ENCODE results near the gene NUDT16L1.

Gene NUDT16L1

GRCh38 chr16:4696172-4696904, 3.0 kb downstream of the NUDT16L1 start:
- no peak for DNase-seq

GRCh38 chr16:4696905-4697847, 3.8 kb downstream of the NUDT16L1 start:
- no peak for DNase-seq

GRCh38 chr16:4697848-4698291, 4.5 kb downstream of the NUDT16L1 start:
- no peak for DNase-seq

DNA sequence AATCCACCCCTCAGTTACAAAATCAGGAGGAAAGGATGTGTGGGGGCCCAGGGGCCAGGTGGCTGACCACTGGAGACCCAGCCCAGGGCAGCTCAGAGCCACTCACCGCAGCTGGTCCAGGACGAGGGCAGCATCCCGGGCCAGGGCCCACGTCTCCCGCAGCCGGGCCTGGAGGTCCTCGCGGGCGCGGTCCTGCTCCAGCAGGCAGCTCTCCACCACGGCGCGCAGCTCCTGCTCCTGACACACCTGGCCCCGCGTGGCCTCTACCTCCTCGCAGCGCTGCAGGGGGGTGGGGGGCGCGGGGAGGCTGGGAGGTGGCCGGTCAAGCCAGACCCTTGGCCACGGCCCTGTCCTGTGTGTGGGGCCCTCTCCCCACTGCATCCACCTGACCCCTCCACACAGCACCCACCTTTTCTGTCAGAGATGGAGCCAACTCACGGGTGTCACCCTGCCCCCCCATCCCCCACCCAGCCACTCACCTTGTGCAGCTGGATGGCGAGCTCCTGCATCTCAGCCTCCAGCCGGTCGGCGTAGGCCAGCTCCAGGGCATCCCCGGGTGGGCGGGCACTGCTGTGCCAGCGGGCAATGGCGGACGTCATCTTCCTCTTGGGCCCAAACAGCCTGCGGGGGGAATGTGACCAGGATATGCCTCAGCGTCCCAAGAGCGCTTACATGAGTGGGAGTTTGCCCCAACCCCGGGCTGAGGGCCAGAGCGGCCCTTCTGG, 5.1 kb downstream of the NUDT16L1 start:
- DNase-seq = no peak

- DNase-seq = no peak
These were observed 5.7 kb downstream of the NUDT16L1 start for GRCh38 chr16:4699046-4699556.

DNA sequence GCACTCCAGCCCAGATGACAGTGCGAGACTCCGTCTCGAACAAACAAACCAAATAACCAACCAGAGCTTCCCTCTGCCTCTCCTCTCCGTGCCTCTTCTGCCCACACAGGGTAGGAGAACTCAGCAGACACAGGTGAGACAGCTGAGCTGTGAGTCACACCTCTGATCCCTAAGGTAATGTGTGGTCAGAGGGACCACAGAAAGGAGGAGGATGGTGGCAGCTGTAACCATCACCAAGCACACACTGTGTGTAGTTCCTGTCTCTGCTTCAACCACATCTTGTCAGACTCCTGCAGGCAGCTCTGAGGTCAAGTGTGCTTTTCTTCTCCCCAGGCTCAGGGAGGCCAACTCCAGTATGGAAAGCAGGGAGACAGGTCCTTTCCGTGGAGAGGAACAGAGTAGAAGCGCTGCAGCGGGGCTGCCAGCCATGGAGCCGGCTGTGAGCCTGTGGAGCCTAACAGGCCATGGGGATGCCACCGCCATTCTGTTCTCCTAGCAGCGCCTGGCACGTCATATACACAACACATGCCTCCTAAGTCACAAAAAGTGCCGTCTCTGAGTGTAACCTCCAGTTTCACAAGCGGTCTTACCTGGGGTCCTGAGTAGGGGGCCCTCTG, 7.1 kb downstream of the NUDT16L1 start:
- no peak for DNase-seq

DNA sequence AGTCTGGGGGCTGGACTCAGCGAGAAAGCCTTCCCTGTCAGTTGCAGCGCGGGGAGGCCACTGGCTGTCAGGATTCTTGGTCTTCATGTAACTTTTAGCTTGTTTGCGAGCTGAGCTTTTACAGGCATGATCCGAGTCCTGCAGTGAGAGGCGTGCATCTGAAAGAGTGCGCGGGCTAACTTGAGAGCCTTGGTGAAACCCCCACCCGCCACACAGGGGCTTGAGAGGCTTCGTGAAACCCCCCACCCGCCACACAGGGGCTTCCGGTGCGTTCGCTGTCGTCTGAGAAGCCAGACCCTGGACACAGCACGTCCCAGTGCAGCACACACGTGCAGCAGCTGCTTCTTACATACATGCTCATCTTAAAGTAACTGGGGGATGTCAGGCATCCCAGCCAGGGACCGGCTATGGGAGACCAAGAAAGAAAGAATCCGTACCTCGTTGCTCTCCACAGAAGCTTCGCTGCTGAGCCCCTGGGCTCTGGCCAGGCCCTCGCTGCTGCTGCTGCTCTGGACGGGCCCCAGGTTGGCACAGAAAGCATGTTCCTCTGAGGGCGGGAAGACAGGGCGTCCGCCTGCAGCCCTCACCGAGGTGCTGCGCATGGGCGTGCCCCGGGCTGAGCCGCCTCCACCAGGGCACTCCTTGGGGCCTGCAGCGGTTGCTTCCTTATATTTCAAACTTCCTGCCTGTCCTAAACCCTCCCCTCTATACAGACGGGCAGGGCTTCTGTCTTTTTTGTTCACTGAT, 7.8 kb downstream of the NUDT16L1 start:
- no peak for DNase-seq

DNA sequence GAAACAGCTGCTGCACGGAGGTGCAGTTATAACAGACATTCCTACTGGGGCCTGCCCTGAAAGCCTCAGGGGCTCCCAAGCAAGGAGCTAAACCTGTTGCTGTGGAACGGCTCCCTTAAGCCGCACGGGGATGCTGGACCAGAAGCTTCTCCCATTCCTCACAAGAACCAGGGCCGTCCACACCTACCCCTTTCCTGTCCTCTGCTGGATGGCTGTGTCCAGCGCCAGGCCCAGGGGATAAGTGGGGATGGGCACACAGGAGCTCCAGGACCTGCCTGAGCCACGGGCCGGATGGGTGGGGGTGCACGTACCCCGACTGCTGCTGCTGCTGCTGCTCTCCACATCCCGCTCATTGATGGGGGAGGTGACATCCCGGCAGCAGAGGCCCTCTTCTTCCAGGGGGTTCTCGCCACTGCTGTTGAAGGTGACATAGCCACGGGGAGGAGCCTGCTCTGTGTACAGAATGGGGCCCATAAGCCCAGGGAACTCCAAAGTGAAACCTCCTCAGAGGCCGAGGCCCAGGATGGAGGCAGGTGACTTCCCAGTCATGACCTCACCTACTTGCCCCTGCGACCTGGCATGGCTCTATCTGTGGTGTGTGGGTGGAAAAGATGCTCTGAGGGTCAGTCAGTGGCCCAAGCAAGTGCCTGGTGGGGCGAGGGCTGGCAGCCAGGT, 8.6 kb downstream of the NUDT16L1 start:
- no peak for DNase-seq

- DNase-seq = no peak
These were observed 9.1 kb downstream of the NUDT16L1 start for GRCh38 chr16:4702466-4702808.

DNA sequence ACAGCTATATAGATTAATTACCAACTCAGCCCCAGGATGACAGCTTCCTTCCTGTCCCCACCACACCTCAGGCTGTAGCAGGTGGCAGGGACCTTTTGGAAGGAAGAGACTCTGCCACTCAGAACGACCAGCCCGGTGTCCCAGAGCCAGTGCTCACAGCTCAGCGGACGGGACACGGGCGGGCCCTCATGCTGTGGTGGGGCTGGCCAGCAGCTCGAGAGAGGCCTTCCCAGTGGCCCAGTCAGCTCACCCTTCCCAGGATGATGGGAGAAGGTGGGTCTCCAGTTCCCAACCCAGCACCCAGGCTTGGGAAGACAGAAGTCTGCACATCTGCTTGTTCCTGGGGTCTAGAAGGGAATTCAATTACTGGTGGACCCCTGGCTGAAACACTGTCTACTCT, 10.5 kb downstream of the NUDT16L1 start:
- no peak for DNase-seq

DNA sequence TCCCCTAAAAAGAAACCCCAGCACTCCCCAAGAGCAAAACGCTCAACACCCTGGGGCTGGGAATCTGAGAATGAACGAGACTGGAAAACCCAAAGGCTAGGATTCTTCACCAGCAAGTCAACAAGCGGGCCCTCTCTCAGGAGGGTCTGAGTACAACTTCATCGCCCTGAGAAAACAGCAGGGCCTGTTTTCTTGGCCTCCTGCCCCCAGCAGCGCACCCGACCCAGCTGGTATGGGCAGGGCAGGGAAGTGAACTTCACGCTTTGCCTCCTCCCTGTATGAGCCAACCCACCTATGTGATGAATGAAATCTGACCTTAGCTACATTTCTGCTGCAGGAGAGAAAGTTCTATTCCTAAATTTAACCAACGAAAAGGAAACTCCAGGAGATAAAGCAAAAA, 11.1 kb downstream of the NUDT16L1 start:
- DNase-seq = no peak

DNA sequence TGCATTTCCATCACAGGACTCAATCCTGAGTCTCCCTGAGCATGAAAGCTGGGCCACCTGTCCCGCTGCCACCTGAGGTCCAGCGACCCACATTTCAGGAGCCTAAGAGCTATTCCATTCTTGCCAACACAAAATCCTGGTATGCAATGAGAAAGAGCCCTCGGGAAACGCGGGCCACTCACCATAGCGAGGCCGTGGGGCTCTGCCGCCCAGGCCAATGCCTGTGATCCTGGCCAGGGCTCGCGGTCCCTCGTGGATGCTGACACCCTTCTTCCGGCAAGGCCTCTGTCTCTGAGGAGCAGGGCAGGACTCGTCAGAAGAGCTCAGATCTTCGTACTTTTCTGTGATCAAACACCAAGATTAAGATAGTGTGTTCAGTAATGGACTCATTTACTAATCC, 11.6 kb downstream of the NUDT16L1 start:
- DNase-seq = no peak

DNA sequence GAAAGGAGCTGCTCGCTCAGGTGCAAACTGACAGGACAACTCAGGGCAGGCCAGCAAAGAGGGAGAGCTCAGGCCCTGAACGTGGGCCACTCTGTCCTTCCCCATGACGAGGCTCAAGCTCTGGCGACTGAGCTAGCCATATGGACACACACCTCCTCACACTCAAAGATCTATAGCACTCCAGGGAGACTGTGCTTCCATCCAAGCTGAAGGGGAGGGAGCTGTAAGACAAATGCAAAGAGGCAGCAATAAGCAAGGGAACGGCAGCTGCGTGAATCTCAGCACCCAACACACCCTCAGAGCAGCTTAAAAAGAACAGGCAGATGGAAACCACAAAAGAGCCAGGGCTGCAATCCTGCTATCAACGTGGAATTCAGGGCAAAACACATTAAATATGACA, 13.5 kb downstream of the NUDT16L1 start:
- no peak for DNase-seq

- DNase-seq = no peak
These were observed 16.1 kb downstream of the NUDT16L1 start for GRCh38 chr16:4709481-4709880.

DNA sequence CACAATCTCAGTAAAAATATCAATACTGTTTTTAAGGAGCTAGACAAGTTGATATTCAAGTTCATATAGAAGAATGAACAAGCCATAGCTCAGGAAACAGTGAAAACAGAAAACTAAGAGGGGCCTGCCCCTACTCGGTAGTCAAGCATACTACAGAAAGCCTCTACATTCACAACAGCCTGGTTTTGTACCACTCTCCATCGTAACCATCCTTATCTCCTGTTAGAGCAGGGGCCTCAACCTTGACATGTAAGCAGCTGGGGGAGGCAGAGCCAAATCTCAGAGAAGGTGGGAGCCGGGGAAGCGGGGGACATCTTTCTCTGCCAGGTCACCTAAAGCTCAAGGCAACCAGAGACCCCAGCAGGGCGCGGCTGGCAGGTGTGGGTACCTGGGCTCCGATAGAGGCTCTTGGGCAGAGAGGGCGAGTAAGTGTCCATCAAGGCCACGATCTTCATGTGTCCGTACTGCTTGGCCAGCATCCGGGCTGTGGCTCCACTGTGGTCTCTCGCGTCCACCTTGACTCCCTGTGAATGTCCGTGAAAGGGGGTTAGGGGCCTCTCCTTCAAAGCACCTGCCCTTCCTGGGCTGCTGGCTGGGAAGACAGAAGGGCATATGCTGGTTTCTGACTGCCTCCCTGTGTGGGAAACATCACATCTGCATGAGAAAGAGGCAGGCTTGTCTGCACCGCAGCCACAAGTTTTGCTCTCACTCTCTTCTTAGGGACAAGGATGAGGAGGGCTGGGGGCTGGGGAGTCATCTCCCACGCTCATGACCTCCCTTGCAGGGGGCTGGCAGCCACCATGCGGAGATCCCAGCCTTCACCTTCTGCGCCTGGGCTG, 20.5 kb downstream of the NUDT16L1 start:
- no peak for DNase-seq

DNA sequence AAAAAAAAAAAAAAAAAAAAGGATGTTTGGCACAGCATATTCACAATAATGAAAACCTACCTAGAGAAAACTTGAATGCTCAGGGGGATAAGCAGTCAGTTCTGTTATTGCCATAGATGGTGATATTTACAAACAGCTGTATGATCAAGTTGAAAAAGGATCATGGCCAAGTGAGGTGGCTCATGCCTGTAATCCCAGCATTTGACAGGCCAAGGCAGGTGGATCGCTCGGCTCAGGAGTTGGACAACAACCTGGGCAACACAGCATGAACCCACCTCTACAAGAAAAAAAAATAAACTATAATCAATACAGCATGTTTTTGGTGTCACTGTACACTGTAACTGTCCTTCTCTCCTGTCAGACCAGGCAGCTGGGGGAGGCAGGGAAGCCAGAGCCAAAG, 21.6 kb downstream of the NUDT16L1 start:
- DNase-seq = no peak

GRCh38 chr16:4718466-4718865, 25.1 kb downstream of the NUDT16L1 start:
- DNase-seq = no peak

GRCh38 chr16:4723071-4723767, 29.9 kb downstream of the NUDT16L1 start:
- DNase-seq = no peak

DNA sequence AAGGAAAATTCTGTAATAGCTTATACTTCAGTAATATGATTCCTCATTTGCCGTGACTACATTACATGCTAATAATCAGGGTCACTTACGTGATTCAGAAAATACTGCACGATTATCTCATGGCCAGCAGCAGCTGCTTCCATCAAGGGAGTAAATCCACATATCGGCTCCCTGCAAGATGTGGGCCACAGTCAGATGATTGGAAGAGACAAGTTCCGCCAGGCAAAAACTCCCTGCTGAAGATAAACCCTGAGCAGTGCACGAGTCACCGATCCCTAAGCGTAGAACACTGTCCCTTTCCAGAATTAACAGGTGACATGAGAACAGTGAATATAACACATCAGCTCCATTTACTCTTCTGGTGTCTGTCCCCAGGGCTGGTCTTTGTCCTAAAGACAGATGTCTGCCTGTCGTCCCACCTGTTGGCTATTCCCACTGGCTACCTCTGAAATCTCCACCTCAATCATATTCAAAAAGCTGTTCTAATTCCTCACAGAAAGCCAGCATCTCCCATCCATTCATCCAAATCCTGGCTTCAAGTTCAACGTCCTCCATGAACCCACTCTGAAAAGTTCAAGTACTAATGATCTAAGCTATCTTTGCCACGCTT, 31.4 kb downstream of the NUDT16L1 start:
- no peak for DNase-seq
